Tibial nerve (tissue), 3 donors: ENCODE measurements around the gene CYBB.

Source experiments
- CTCF ChIP-seq, 5 experiments: fragments of 200-600 bp in 3 of 5; fragments of 450-650 bp in 2 of 5; sonication (generic) in 3 of 5; IDR thresholded peaks; one replicate each; pipeline ENCODE4 v1.5.1; 2016 to 2019; ENCODE audit warnings: antibody characterized with exemption in 5 of 5, mild to moderate bottlenecking in 3 of 5, moderate library complexity in 2 of 5
- POLR2A ChIP-seq, 2 donors: fragments of 450-650 bp; IDR thresholded peaks; one replicate each; pipeline ENCODE4 v1.6.1; 2017; ENCODE audit warnings: antibody characterized with exemption in 2 of 2, mild to moderate bottlenecking in 2 of 2, moderate library complexity in 2 of 2

- TF ChIP-seq CTCF (IDR thresholded peaks at IDR 0.05) (no peak), POLR2A (IDR thresholded peaks at IDR 0.05) (no peak)
Measured at GRCh38 chrX:37844622-37845021, 64.8 kb downstream of the CYBB start.
